Kidney epithelial cell (primary cell): ENCODE measurements around the gene DPH2. TPM values are rescaled to one million over a fixed set of nuclear protein-coding genes. Genes with fewer than 3 reads are reported as not detected.
A peak's percentile ranks its signal among the peaks of the same experiment; 100 is the strongest.

Experiments
- DNase-seq: peaks from one replicate; pipeline ENCODE4 v3.0.0-alpha.2; 2010; ENCODE audit warnings: low read depth
- H3K27me3 ChIP-seq: 2 replicates; pipeline ENCODE4 v1.6.0; 2011; ENCODE audit warnings: low read length; ENCODE audit not compliant: control insufficient read depth, insufficient read depth
- H3K36me3 ChIP-seq: 2 replicates; pipeline ENCODE4 v1.5.1; 2011; ENCODE audit warnings: low read length; ENCODE audit not compliant: control insufficient read depth, insufficient read depth
- H3K4me3 ChIP-seq: 2 replicates; pipeline ENCODE4 v1.5.1; 2011; ENCODE audit warnings: low read depth, mild to moderate bottlenecking, control low read depth, low read length
- total RNA-seq: library from RNA; depleted of rRNA; stranded (reverse); fragments of >200 nt; gene quantifications from 2 replicates; pipeline ENCODE4 v1.2.3, GENCODE V29; 2015
- TF ChIP-seq, protein P1 (sequence below): IDR thresholded peaks from 2 replicates; pipeline ENCODE4 v1.5.1; 2011; ENCODE audit warnings: mild to moderate bottlenecking, moderate library complexity, low read length, control low read depth, inconsistent platforms; ENCODE audit not compliant: insufficient read depth, poor library complexity, severe bottlenecking

Gene DPH2
- total RNA-seq, 1 donor from 2014 or later = 45.8 TPM

DNA sequence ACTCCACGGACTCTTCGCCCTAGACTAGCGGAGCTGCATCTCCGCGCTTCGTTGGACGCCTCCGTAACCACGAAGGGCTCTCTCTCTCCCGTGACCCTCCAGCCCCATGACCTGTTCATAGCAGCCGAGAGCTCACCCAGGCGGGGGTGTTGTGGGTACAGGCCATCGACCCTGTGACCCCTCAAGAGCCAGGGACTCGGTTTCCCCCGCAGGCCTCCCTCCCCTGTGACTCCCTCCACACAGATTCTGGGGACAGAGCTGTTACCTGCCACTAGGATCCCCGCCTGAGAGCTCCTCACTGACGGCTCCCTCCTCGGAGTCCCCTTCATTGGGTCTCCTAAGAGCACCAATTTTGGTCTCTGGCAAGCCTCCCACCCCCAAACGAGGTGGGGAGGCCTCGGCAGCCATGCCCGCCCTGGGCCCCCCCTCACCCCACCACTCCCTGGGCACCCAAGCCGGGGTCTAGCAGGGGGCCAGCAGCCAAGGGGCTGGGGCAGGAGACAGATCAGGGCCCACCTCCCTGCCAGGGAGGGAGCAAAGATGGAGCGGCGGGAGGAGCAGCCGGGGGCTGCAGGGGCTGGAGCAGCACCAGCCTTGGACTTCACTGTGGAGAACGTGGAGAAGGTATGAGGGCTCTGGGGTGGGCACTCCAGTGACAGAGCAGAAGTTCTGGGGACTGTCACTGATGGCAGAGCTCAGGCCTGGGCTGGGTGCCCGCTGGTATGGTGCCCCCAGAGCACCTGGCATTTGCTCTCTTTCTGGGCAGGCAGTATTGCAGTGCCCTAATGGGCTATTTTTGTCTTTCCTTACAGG, 22.5 kb upstream of the DPH2 start:
- H3K27me3 ChIP-seq = no peaks in the 10 kb centered on the region
- H3K4me3 ChIP-seq = peak overlapping the region; percentile 81
- no peak for DNase-seq
- TF ChIP-seq, protein P1, sequence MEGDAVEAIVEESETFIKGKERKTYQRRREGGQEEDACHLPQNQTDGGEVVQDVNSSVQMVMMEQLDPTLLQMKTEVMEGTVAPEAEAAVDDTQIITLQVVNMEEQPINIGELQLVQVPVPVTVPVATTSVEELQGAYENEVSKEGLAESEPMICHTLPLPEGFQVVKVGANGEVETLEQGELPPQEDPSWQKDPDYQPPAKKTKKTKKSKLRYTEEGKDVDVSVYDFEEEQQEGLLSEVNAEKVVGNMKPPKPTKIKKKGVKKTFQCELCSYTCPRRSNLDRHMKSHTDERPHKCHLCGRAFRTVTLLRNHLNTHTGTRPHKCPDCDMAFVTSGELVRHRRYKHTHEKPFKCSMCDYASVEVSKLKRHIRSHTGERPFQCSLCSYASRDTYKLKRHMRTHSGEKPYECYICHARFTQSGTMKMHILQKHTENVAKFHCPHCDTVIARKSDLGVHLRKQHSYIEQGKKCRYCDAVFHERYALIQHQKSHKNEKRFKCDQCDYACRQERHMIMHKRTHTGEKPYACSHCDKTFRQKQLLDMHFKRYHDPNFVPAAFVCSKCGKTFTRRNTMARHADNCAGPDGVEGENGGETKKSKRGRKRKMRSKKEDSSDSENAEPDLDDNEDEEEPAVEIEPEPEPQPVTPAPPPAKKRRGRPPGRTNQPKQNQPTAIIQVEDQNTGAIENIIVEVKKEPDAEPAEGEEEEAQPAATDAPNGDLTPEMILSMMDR = no peak
- no peaks in the 10 kb centered on the region for H3K36me3 ChIP-seq

DNA sequence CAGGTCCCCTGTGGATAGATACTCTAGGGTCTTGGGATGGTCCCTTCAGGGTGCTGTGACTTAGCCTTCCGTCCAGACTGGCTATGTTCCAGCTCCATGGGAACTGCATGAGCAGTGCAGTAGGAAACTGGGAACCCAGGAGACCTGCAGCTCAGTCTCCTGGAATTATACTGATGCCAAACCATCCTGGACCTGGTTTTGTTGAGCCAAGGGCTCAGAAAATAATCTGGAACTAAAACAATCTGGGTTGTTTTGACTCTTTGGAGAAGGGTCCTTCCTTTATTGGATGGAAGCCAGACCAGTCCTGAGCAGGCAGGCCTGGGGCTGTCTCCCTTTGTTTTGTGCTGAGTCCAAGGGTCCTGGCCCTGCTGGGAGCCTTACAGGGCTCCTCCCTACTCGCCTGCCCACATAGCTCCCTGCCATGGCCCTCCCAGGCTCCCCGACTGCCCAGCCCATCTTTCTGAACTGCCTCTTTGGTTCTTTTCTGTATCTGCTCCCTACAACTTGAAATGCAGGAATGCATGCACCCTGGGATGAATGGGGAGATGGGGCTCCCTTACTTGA, 21.9 kb upstream of the DPH2 start:
- H3K4me3 ChIP-seq = peak overlapping the region; percentile 81
- no peaks in the 10 kb centered on the region for H3K27me3 ChIP-seq
- H3K36me3 ChIP-seq = no peaks in the 10 kb centered on the region
- TF ChIP-seq, protein P1 = no peak
- DNase-seq = no peak

DNA sequence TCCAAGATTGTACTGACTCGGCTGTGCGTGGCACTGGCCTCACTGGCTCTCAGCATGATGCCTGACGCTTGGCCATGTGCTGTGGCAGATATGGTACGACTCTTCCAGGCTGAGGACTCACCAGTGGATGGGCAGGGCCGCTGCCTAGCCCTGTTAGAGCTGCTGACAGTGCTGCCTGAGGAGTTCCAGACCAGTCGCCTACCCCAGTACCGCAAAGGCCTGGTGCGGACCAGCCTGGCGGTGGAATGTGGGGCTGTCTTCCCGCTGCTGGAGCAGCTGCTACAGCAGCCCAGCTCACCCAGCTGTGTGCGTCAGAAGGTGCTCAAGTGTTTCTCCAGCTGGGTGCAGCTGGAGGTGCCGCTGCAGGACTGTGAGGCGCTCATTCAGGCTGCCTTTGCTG, 20.1 kb upstream of the DPH2 start:
- TF ChIP-seq, protein P1 = no peak
- Histone ChIP-seq H3K27me3 (no peaks in the 10 kb centered on the region), H3K36me3 (no peaks in the 10 kb centered on the region), H3K4me3 (no peak overlapping the region)
- no peak for DNase-seq

DNA sequence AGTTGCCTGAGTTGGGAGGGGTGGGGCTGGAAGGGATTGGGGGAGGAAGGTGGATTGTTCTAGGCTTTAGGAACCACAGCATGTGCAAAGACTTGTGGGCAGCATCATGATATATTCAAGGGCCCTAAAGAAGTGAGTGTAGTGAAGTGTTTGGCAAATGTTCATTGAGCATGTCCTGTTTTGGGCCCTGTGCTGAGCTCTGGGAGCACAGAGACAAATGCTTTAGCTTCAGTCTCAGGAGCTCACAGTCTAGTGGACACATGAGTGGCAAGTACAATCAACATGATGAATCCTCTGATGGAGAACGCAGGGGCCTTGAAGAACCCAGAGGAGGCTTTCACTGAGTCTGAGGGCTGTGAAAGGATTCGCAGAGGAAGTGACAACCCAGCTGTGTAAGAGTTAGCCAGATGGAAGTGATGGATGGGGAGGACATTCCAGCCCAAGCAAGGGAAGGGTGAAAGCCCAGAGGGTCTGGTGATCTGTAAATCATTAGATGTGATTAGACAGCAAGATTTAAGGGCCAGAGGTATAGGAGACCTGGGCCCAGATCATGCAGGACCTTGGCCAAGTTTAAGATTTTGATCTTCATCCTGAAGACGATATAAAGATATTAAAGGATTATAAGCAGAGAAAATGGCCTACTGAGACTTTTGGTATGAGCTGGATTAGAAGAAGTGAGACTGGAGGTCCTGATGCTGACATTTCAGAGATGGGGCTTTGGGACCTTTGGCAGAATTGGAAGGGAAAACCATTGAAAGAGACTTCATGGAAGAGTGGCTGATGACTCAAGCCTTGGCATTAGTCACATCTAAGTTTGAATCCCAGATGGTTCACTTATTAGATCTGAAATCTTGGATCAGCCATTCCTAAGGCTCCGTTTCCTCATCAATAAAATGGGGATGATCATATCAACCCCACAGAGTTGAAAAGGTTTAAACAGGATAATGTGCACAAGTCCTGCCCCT, 18.5 kb upstream of the DPH2 start:
- Histone ChIP-seq H3K4me3 (no peak overlapping the region), H3K36me3 (no peaks in the 10 kb centered on the region), H3K27me3 (no peaks in the 10 kb centered on the region)
- TF ChIP-seq, protein P1 = no peak
- no peak for DNase-seq

DNA sequence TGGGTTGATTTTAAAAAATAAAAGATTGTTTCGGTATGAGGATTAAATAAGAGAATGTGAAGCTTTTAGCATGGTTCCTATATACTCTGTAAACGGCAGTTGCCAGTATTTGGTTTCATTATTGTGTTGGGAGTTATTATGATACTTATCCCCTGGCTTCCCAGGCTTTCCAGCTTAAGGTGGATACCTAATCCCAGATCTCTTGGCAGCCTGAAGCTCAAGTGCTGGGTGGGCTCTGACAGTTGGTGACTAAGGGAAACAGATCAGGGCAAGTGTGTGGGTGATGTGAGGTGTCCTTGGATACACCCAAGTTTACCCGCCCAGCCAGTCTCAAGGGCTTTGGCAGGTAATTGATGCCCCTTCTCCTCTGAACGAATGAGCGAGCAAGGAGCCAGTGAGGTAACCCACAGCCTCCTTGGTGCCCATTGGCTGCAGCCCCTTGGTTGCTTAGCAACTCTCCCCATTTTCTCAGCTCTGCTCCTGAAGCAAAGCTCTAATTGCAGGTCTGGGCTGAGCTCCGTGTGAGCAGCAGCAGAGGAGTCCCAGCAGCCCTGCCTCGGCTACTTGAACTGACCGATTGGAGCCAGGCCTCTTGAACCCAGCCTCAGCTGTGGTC, 17.0 kb upstream of the DPH2 start:
- TF ChIP-seq, protein P1 = no peak
- no peak for DNase-seq
- no peaks in the 10 kb centered on the region for H3K27me3 ChIP-seq
- peaks cover 2% of the 10 kb centered on the region for H3K36me3 ChIP-seq
- no peak overlapping the region for H3K4me3 ChIP-seq
